Muscle of leg (tissue), 11 donors: ENCODE results near the gene EPAS1. TPM values are rescaled to one million over a fixed set of nuclear protein-coding genes. Genes with fewer than 3 reads are reported as not detected.

Source experiments
- DNase-seq: peaks from one replicate; pipeline ENCODE4 v3.0.0; 2013
- H3K27ac ChIP-seq: one replicate; pipeline ENCODE4 v1.5.1; 2013; ENCODE audit warnings: mild to moderate bottlenecking, low read length, control low read depth
- H3K27me3 ChIP-seq: one replicate; pipeline ENCODE4 v1.6.1; 2013; ENCODE audit warnings: low read length; ENCODE audit not compliant: control insufficient read depth, insufficient read depth
- H3K36me3 ChIP-seq: one replicate; pipeline ENCODE4 v1.6.1; 2013; ENCODE audit warnings: low read length; ENCODE audit not compliant: control insufficient read depth, insufficient read depth
- H3K4me1 ChIP-seq: one replicate; pipeline ENCODE4 v1.6.1; 2013; ENCODE audit warnings: low read length; ENCODE audit not compliant: control insufficient read depth, insufficient read depth
- H3K4me3 ChIP-seq: one replicate; pipeline ENCODE4 v1.5.1; 2013; ENCODE audit warnings: low read length, control low read depth
- H3K9me3 ChIP-seq: replicated peaks from 2 replicates; pipeline ENCODE4 v1.6.1; 2013; ENCODE audit warnings: low read depth, low read length; ENCODE audit not compliant: control insufficient read depth
- WGBS: methylation state at CpG from one replicate; pipeline ENCODE4 v1.1.5; 2013; ENCODE audit warnings: missing lambda C conversion rate; ENCODE audit not compliant: insufficient coverage; 5-methylcytosine and 5-hydroxymethylcytosine counted together
- polyA plus RNA-seq, 8 donors: library from polyadenylated mRNA; unstranded; fragments of 120-200 nt; gene quantifications; one replicate each; pipeline versions ENCODE4 v1.2.1 to v1.2.3, GENCODE V29; 2013; ENCODE audit warnings: inconsistent platforms in 1 of 8, low replicate concordance in 1 of 8; ENCODE audit not compliant: insufficient read length in 8 of 8, insufficient read depth in 1 of 8
- total RNA-seq: library from RNA; stranded (reverse); fragments of 120-200 nt; gene quantifications from one replicate; pipeline ENCODE4 v1.2.4, GENCODE V29; 2013

Gene EPAS1
- total and polyA plus RNA-seq, 9 donors = 13.3 to 43.1 (median 34.7) TPM

DNA sequence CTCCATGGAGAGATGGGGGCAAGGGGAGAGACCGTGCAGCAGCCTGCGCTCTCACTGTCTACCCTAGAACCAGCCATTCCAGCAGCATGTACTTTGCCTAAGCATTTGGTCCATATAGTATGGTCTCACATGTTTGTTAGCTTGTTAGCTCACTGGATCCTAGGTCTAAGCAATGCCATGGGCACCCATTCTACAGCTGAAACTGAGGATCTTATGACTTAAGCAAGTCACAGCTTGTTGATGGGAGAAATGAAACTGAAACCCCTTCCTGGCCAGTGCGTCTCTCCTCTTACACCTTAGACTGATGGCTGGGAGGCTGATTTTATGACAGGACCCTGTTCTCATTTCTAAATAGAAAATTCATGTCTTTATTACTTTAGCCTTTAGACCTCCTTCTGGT lies 90.1 kb downstream of the EPAS1 start:
- Histone ChIP-seq H3K9me3 (no peaks in the 10 kb centered on the region), H3K36me3 (no peaks in the 10 kb centered on the region), H3K27ac (no peak overlapping the region), H3K4me3 (no peak overlapping the region), H3K27me3 (no peaks in the 10 kb centered on the region), H3K4me1 (peaks cover 3% of the 10 kb centered on the region)
- DNase-seq = no peak
- no CpG with 5 or more reads among the region's 3 CpGs for WGBS

DNA sequence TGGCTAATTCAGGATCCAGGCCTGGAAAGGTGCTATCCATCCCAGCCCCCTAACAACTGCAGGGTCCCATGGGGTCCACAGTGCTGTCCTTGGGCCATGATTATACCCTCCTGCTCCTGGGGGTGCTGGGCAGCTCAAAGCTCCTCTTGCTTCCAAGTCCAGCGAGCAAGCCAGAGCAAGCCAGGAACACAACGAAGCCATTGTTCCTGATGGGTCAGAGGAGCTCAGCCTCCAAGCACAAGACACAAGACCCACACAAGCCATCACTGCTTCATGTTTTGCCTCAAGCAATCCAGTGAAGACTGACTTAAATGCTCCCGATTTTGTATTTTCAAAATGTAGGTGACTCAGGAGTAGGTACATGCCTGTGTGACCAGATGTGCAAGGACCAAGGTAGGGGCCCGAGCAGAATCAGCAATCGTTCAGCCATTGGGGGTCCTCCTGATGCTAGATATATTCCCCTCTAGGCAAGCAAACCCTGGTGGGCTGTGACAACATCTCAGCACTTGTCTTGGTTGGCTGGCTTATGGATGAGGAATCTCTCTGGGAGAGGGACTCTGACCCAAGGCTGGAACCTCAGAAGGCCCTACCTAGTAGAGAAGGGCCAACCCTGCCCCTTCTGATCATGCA lies 90.8 kb downstream of the EPAS1 start:
- WGBS = 93% methylated on average over 5 of the region's 5 CpGs
- Histone ChIP-seq H3K36me3 (no peaks in the 10 kb centered on the region), H3K4me1 (peaks cover 7% of the 10 kb centered on the region), H3K27me3 (no peaks in the 10 kb centered on the region), H3K9me3 (no peaks in the 10 kb centered on the region), H3K27ac (no peak overlapping the region), H3K4me3 (no peak overlapping the region)
- no peak for DNase-seq

DNA sequence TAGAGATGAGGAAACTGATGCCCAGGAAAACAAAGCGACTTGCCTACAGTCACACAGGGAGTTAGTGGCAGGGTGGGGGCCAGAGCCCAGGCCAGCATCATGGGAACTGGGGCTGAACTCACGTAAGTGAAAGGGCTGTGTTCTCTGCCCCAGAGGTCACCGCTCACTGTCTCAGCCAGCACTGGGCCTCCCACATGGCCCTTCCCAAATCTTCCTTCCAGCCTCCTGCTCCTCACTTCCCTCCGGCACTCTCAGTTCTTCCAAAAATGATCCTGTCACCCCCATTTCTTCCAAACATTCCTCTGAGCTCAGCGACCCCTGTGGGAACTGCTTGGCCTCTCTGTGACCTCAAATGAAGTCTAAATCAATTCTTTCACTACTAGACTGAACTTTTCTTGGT lies 91.7 kb downstream of the EPAS1 start:
- Histone ChIP-seq H3K27me3 (no peaks in the 10 kb centered on the region), H3K9me3 (no peaks in the 10 kb centered on the region), H3K4me1 (peaks cover 13% of the 10 kb centered on the region), H3K4me3 (no peak overlapping the region), H3K27ac (no peak overlapping the region), H3K36me3 (no peaks in the 10 kb centered on the region)
- WGBS = 64% methylated on average over 5 of the region's 5 CpGs
- DNase-seq = peak; percentile 52

DNA sequence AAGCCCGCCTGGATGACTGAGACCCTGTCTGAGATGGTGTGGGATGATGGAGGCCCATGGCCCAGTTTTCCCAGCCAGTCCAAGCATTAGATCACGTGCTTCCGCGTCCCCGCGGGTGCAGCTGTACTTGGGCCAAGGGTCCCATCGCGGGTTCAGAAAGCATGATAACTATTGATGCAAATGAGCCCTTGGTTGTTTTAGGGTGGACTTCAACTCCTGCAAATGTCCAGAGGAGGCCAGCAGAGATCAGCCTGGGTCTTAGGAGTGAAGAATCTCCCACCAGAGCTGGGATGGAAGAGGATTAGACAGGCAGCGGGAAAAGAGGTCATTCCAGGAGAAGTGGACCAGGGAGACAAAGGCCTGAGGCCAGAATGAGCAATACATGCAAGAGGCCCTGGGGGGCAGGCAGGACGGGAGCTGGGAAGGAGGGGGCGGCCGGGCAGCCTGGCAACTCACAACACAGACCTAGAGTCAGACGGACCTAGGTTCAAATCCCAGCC lies 92.3 kb downstream of the EPAS1 start:
- Histone ChIP-seq H3K9me3 (no peaks in the 10 kb centered on the region), H3K27ac (no peak overlapping the region), H3K4me1 (peaks cover 13% of the 10 kb centered on the region), H3K36me3 (no peaks in the 10 kb centered on the region), H3K27me3 (no peaks in the 10 kb centered on the region), H3K4me3 (no peak overlapping the region)
- 80% methylated on average over 9 of the region's 13 CpGs for WGBS
- no peak for DNase-seq

DNA sequence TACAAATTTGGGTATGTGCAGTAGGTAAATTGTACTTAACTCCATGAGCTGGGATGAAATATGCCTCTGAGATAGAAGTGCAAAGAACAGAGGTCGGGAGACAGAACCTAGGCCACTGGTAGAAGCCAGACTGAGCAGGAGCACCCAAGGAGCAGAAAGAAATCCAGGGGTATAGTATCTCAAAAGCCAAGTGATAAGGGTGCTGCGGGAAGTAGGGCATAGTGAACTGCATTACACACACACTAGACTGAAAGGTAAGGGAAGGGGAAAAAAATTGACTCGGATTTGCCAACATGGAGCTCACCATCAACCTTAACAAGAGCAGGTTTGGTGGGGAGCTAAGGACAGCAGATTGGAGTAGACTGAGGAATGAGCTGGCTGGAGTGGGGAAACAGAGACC lies 92.8 kb downstream of the EPAS1 start:
- WGBS = 100% methylated on average over 1 of the region's 3 CpGs
- Histone ChIP-seq H3K27me3 (no peaks in the 10 kb centered on the region), H3K9me3 (no peaks in the 10 kb centered on the region), H3K4me3 (no peak overlapping the region), H3K27ac (no peak overlapping the region), H3K36me3 (no peaks in the 10 kb centered on the region), H3K4me1 (peaks cover 13% of the 10 kb centered on the region)
- DNase-seq = no peak

DNA sequence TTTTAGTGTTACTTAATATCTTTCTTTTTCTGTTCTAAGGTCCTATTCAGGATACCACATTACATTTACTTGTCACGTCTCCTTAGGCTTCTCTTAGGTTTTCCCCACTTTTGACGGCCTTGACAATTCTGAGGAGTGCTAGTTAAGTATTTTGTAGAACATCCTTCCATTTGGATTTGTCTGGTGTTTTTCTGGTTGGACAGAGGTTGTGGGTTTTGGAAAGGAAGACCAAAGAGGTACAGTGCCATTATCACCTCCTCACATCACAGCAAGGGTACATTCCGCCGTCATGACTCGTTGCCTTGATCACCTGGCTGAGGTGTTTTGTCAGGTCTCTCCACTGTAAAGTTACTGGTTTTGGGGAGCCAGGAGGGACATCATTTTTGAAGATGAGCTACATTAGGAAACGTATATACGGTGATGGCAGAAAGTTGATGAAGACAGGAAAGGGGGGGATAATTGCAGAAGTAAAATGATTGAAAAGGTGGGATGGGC lies 93.7 kb downstream of the EPAS1 start:
- peaks cover 10% of the 10 kb centered on the region for H3K4me1 ChIP-seq
- H3K36me3 ChIP-seq = no peaks in the 10 kb centered on the region
- no peak overlapping the region for H3K27ac ChIP-seq
- WGBS = 94% methylated on average over 2 of the region's 7 CpGs
- no peak for DNase-seq
- H3K9me3 ChIP-seq = no peaks in the 10 kb centered on the region
- no peak overlapping the region for H3K4me3 ChIP-seq
- no peaks in the 10 kb centered on the region for H3K27me3 ChIP-seq

DNA sequence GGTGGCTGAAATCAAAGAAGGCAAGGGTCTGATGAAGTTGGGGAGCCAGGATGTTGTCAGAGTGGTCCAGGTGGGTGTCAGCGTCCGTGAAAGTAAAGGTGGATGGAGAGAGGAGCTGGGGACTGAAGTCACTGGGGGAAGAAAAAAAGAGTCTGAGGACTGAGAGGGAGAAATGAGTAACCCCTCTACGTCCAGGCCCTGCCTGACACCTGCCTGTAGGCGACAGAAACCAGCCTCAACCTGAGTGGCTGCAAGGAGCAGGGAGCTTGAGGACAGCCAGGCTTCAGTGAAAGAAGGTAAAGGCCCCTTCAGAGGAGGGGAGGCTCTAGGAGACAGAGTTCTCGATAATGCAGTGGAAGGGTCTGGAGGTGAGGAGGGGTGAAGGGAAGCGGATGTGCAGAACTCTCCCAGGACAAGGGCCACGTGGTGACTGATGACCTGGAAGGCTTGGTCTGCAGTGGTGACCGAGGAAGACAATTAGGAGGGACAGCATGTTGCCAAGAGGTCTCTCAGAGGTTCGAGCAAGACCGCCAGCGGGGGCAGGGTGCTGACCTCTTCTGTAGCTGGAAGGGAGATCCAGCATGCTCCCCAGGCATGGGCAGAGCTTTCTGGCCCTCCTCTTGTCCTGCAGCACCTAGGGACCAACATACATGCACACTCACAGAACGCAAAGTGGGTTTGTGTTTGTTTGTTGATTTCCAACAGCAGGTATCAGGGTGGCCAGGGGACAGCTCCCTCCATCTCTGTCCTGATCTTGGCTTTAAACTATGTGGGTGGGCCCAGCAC lies 95.5 kb downstream of the EPAS1 start:
- no peaks in the 10 kb centered on the region for H3K36me3 ChIP-seq
- H3K4me3 ChIP-seq = no peak overlapping the region
- 63% methylated on average over 8 of the region's 12 CpGs for WGBS
- no peaks in the 10 kb centered on the region for H3K27me3 ChIP-seq
- H3K9me3 ChIP-seq = no peaks in the 10 kb centered on the region
- H3K27ac ChIP-seq = no peak overlapping the region
- peaks cover 9% of the 10 kb centered on the region for H3K4me1 ChIP-seq
- no peak for DNase-seq

DNA sequence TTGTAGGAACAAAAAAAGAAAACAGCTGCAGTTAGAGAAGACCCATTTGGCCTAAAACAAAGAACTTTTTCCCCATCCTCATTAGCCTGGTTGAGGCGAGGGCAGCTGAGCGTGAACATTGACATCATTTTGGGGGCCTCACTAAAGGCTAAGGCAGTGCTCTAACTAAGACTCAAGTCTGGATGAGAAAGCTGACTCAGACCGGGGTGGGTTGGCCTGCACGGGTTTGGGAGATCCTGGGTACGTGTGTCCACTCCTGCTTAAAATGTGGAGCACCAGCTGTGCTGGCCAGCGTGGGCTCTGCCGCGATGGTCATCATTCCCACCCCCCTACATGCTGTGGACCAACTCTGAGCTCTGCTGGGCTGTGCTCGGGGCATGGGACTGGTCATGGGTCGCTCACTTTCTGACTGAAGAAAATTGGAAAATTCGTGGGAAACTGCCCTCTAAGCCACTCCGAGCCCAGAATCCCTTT lies 96.2 kb downstream of the EPAS1 start:
- Histone ChIP-seq H3K27me3 (no peaks in the 10 kb centered on the region), H3K4me1 (peaks cover 9% of the 10 kb centered on the region), H3K9me3 (no peaks in the 10 kb centered on the region), H3K4me3 (no peak overlapping the region), H3K36me3 (no peaks in the 10 kb centered on the region), H3K27ac (no peak overlapping the region)
- 80% methylated on average over 10 of the region's 12 CpGs for WGBS
- no peak for DNase-seq

DNA sequence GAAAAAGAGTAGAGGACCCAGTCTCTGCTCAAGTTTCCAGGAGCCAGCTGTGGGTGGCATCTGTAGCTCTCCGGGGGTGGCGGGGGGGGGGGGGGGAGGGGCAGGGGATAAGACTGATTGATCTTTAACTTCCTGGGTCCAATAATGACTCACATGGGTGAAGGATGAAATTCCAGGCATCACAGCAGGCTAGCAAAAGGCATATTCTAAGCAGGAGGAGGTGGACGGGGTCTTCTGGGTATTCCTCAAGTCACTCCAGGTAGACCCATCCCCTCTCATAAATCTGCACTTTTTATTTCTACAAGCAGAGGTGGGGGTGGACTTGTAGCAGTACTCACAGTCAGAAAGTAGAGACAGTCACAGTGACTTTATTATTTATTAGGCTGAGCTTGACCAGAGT lies 96.7 kb downstream of the EPAS1 start:
- no peaks in the 10 kb centered on the region for H3K27me3 ChIP-seq
- DNase-seq = no peak
- no peak overlapping the region for H3K27ac ChIP-seq
- no peaks in the 10 kb centered on the region for H3K9me3 ChIP-seq
- no peak overlapping the region for H3K4me3 ChIP-seq
- WGBS = no CpG with 5 or more reads among the region's 3 CpGs
- H3K36me3 ChIP-seq = no peaks in the 10 kb centered on the region
- peaks cover 9% of the 10 kb centered on the region for H3K4me1 ChIP-seq

DNA sequence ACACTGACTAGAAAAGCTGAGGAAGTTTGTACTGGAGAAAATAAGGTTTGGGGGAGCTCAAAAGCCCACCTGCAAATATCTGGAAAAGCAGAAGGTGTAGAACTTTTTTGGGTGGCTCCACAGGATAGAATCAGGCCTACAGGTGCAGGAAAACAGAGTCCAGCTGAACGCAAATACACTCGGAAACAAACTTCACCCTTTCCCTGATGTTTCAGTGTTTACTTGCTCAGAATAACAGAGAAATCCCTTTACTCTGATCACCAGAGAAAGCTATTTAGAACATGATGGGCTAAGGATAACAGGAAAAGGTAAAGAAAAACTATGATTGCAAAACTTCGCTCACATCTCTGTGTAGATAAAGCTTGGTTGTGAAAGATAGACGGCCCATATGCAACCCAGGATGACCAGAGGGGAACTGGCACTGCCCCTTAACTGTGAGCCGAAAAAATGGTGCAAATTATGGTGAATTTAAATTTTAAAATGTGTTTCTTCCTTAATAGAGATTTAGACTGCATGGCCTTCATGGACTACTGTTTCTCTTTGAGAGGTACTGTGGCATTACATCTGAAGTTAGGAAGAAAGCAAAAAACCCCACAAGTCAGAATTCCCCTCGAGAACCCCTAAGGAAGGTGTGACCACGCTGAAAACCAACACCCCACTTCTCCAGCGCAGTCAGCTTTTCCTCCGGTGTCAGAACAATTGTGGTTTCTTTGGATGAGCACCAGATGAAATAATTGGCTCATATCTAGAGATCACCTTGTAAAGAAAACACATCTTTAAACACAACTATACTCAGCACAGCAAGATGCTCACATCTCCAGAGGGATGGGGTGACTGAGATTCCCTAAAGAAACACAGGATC lies 97.7 kb downstream of the EPAS1 start:
- no peak overlapping the region for H3K27ac ChIP-seq
- no peaks in the 10 kb centered on the region for H3K36me3 ChIP-seq
- no peaks in the 10 kb centered on the region for H3K27me3 ChIP-seq
- no peaks in the 10 kb centered on the region for H3K9me3 ChIP-seq
- DNase-seq = no peak
- WGBS = 81% methylated on average over 2 of the region's 9 CpGs
- no peak overlapping the region for H3K4me3 ChIP-seq
- H3K4me1 ChIP-seq = peaks cover 9% of the 10 kb centered on the region
